T-helper 2 cell (primary cell): ENCODE results near the gene GHRH.
A peak's percentile ranks its signal among the peaks of the same experiment; 100 is the strongest.

Experiments
- DNase-seq, 5 experiments: peaks; one replicate each; pipeline versions ENCODE4 v3.0.0 to v3.0.0-alpha.2; 2012 to 2022

GHRH gene

GRCh38 chr20:37236462-37236861, 25.2 kb downstream of the GHRH start:
- no peak for DNase-seq

- DNase-seq = no peak
Observed at GRCh38 chr20:37235065-37235464, 26.5 kb downstream of the GHRH start.

GRCh38 chr20:37234254-37234581, 27.4 kb downstream of the GHRH start:
- DNase-seq = no peak

GRCh38 chr20:37233548-37234253, 27.9 kb downstream of the GHRH start:
- no peak for DNase-seq

- DNase-seq = no peak
Observed at GRCh38 chr20:37231947-37232630, 29.5 kb downstream of the GHRH start.

- DNase-seq = no peak
Observed at GRCh38 chr20:37230200-37230599, 31.4 kb downstream of the GHRH start.

- no peak for DNase-seq
Observed at GRCh38 chr20:37229357-37229756, 32.3 kb downstream of the GHRH start.

- no peak for DNase-seq
Observed at GRCh38 chr20:37228656-37229055, 33.0 kb downstream of the GHRH start.

- DNase-seq = no peak
Observed at GRCh38 chr20:37228082-37228481, 33.5 kb downstream of the GHRH start.

- DNase-seq = no peak
Observed at GRCh38 chr20:37226889-37227288, 34.7 kb downstream of the GHRH start.

- no peak for DNase-seq
Observed at GRCh38 chr20:37225146-37225545, 36.5 kb downstream of the GHRH start.

- DNase-seq = peak in 1 of 5 experiments; percentile 22
Observed at GRCh38 chr20:37223053-37223452, 38.6 kb downstream of the GHRH start.

- no peak for DNase-seq
Observed at GRCh38 chr20:37222086-37222485, 39.5 kb downstream of the GHRH start.

- no peak for DNase-seq
Observed at GRCh38 chr20:37220731-37221130, 40.9 kb downstream of the GHRH start.

- no peak for DNase-seq
Observed at GRCh38 chr20:37219751-37220668, 41.6 kb downstream of the GHRH start.

- DNase-seq = no peak
Observed at GRCh38 chr20:37218976-37219375, 42.6 kb downstream of the GHRH start.

- DNase-seq = no peak
Observed at GRCh38 chr20:37218441-37218840, 43.2 kb downstream of the GHRH start.

GRCh38 chr20:37209661-37210314, 51.8 kb downstream of the GHRH start:
- no peak for DNase-seq

- no peak for DNase-seq
Observed at GRCh38 chr20:37209193-37209592, 52.4 kb downstream of the GHRH start.

- no peak for DNase-seq
Observed at GRCh38 chr20:37207171-37207570, 54.4 kb downstream of the GHRH start.

- no peak for DNase-seq
Observed at GRCh38 chr20:37205794-37206193, 55.8 kb downstream of the GHRH start.

- no peak for DNase-seq
Observed at GRCh38 chr20:37205130-37205529, 56.5 kb downstream of the GHRH start.

GRCh38 chr20:37204056-37204455, 57.6 kb downstream of the GHRH start:
- no peak for DNase-seq
